WI38 (cell line): ENCODE results near the gene JAK3.

Experiments
- H3K4me3 ChIP-seq: 2 replicates; pipeline ENCODE4 v1.5.1; 2011; ENCODE audit warnings: low read depth, mild to moderate bottlenecking, control low read depth, low read length
- CTCF ChIP-seq: IDR thresholded peaks from 2 replicates; pipeline ENCODE4 v1.5.1; 2012; ENCODE audit warnings: low read depth, mild to moderate bottlenecking, control low read depth, low read length

Gene JAK3

GRCh38 chr19:17855280-17856152 is 7.7 kb upstream of the JAK3 start:
- TF ChIP-seq CTCF, result peak; percentile 96
- no peak overlapping the region for H3K4me3 ChIP-seq

- H3K4me3 ChIP-seq, result no peak overlapping the region
- TF ChIP-seq CTCF, result no peak
Observed at GRCh38 chr19:17854061-17854460, 6.3 kb upstream of the JAK3 start.

- H3K4me3 ChIP-seq, result no peak overlapping the region
- TF ChIP-seq CTCF, result no peak
Observed at GRCh38 chr19:17848595-17849292, 962 bp upstream of the JAK3 start.

- no peak for TF ChIP-seq CTCF
Observed at GRCh38 chr19:17846146-17846545, 1.6 kb downstream of the JAK3 start.

GRCh38 chr19:17843908-17844490 is 3.8 kb downstream of the JAK3 start:
- TF ChIP-seq CTCF, result no peak
- H3K4me3 ChIP-seq, result no peak overlapping the region

More at GRCh38 chr19:17846146-17846545, 1.6 kb downstream of the JAK3 start:
- no peak overlapping the region for H3K4me3 ChIP-seq

- TF ChIP-seq CTCF, result no peak
- H3K4me3 ChIP-seq, result no peak overlapping the region
Observed at GRCh38 chr19:17843292-17843827, 4.4 kb downstream of the JAK3 start.
